Skin epidermis (tissue), 12 donors: Measurements from ENCODE around the gene ZSCAN21.

ENCODE experiments used
- H3K27ac ChIP-seq, 21 experiments: fragments of 200-600 bp; sonication (generic) in 11 of 21; one replicate each; pipeline ENCODE4 v1.5.0; 2020; ENCODE audit warnings: mild to moderate bottlenecking in 3 of 21, inconsistent platforms in 2 of 21, moderate library complexity in 2 of 21
- H3K4me3 ChIP-seq, 7 experiments: fragments of 200-600 bp; sonication (generic) in 2 of 7; one replicate each; pipeline ENCODE4 v1.5.0; 2020; ENCODE audit warnings: inconsistent platforms in 2 of 7, mild to moderate bottlenecking in 2 of 7, moderate library complexity in 1 of 7

Gene ZSCAN21

DNA sequence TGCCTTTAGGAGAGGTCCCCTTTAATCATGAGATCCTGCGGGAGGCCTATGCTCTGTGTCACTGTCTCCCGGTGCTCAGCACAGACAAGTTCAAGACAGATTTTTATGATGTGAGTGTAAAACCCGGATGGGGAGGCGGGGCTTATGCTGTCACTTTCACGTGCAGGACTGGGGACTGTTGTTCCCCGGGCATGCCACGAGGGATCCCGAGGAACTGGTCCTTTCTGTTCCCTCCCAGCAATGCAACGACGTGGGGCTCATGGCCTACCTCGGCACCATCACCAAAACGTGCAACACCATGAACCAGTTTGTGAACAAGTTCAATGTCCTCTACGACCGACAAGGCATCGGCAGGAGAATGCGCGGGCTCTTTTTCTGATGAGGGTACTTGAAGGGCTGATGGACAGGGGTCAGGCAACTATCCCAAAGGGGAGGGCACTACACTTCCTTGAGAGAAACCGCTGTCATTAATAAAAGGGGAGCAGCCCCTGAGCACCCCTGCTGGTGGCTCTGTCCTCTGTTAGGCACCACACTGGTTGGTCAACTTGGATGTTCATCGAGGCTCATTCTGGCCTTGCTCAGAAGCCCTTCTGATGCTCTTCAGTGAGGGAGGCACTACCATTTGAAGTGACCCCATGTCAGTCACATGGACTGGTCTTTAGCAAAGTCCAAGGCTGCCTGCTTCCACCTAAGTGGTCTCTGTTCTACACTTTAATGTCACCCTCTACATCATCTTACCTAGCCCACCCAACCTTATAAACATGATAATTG lies 42.0 kb downstream of the ZSCAN21 start:
- Histone ChIP-seq H3K27ac (no peak overlapping the region), H3K4me3 (no peak overlapping the region)

DNA sequence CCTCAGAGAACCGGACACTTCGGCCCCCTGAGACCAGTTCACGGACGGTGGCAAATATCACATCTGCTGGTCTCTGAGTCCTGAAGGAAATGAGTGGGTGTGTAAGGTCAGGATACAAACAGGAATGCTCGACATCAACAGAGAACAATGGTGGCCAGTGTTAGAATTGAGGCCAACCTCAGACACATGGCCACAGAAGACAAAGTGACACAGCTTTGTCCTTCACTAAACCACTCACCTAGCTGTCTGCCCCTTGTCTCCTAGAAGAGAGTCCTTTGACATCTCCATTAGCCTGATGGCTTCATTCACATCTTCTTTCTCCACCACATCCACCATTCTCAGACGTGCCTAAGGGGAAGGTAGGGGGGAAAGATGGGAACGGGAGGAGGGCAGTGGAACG lies 43.5 kb downstream of the ZSCAN21 start:
- H3K4me3 ChIP-seq, result no peak overlapping the region
- peak overlapping the region in 1 of 21 experiments; percentile 50 for H3K27ac ChIP-seq

DNA sequence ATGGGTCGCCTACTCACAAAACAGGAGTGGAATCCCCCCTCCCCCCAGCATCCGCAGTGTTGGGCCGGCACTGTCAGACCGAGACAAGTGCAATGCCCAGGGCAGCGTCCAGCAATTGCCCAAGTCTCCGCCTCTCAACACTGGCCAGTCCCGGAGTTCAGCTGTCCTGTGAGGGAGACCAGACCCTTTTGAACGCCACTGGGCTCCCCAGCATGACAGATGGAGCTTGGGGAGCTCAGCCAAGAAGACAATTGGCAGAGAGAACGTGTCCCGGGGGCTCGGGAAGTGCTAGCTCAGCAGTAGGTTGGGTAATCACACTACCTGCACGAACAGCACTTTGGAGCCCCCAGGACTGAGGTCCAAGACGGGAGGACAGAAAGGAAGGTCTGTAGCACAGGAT lies 43.9 kb downstream of the ZSCAN21 start:
- Histone ChIP-seq H3K27ac (peak overlapping the region in 1 of 21 experiments; percentile 50), H3K4me3 (no peak overlapping the region)

DNA sequence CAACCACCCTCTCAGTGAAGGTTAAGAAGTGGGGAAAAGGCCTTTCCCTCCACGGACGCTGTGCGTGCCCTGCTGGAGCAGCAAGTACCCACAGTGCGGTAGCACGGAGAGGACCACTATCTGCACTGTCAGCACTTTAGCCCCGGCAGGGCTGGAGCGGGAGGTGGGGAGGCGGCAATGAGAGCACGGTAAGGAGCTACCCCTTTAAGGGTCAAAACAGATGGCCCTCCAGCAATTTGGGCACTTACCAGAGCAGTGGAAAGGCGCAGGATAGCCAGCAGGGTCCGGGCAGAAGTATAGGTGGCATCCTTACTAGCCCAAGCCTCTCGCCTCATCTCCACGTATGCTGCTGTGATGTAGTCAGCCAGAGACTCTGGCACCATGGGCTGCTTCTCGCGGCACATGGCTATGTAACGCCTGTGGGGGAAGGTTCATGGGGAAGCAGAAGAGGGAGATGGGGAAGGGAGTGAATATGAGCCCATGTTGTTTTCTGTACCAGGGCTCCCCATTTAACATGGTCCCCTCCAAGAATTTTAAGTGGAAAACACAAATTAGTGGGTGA lies 44.4 kb downstream of the ZSCAN21 start:
- no peak overlapping the region for H3K4me3 ChIP-seq
- H3K27ac ChIP-seq, result peak overlapping the region in 1 of 21 experiments; percentile 50

DNA sequence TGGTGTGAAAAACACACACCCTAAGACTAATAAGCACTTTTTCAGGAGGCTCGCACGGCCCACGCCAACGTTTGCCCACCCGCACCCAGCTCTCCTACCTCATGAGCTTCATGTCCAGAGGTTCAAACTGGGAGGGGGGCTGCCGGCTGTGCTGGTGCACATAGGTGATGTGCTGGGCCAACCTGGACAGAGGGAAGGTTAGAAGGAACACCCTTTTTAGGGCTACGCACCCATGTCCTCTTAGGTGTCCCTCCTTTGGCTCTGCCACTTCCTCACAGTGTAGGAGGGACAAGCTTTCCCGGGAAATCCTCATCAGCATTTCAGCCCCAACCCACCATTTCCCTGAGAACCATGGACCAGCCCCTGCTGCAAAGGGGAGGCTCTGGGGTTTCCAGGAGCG lies 45.7 kb downstream of the ZSCAN21 start:
- Histone ChIP-seq H3K4me3 (no peak overlapping the region), H3K27ac (no peak overlapping the region)

DNA sequence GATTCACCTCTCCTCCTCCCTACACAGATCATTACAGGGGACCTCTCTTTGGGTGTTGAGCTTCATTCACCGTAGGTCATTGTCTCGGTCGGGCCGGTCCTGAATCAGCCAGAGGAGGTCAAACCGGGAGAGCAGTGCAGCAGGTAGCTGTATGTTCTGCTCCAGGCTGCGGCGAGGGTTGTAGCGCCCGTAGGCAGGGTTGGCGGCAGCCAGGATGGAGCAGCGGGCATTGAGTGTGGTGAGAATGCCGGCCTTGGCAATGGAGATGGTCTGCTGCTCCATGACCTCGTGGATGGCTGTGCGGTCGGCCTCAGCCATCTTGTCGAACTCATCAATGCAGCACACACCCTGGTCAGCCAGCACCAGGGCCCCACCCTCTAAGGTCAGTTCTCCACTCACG lies 46.1 kb downstream of the ZSCAN21 start:
- Histone ChIP-seq H3K4me3 (no peak overlapping the region), H3K27ac (no peak overlapping the region)

DNA sequence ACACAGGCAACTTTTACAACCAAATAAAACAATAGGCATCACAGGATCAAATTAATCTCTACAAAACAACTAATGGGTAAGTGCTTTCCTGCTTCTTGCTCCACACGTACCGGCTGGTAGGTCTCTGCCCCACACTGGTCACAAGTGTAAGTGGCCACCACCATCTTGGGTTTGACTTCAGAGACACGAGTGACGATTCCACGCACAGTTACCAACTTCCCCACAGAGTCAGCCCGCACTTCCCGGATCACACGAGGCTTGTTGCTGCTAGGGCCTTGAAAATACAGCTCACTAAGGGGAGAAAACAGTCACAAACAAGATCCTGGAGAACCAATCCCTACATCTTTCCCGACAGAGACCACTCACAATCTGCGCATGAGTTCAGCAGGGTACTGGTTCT lies 49.3 kb downstream of the ZSCAN21 start:
- Histone ChIP-seq H3K27ac (peak overlapping the region in 2 of 21 experiments; percentile 91 to 97), H3K4me3 (peak overlapping the region in 2 of 7 experiments; percentile 46 to 98)

DNA sequence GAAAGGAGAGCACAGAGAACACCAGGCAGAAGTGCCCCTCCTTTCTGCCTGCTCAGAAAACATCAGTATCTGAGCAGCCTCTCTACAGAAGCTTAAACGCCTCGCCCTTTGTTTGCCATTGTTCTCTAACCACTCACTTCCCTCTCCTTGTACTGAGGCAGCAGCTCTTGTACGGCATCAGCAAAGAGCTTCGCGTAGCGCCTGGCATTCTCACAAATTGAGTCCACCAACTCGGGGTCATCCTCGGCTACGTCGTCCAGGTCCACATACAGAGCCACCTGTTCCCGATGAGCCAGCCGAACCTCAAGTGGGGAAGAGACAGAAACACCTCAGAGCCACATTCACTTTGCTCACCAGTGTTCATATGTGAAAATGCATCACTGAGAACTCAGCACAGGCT lies 49.9 kb downstream of the ZSCAN21 start:
- peak overlapping the region in 18 of 21 experiments; percentile 79 to 97 (median 94) for H3K27ac ChIP-seq
- H3K4me3 ChIP-seq, result peak overlapping the region; percentile 46 to 98 (median 85)

DNA sequence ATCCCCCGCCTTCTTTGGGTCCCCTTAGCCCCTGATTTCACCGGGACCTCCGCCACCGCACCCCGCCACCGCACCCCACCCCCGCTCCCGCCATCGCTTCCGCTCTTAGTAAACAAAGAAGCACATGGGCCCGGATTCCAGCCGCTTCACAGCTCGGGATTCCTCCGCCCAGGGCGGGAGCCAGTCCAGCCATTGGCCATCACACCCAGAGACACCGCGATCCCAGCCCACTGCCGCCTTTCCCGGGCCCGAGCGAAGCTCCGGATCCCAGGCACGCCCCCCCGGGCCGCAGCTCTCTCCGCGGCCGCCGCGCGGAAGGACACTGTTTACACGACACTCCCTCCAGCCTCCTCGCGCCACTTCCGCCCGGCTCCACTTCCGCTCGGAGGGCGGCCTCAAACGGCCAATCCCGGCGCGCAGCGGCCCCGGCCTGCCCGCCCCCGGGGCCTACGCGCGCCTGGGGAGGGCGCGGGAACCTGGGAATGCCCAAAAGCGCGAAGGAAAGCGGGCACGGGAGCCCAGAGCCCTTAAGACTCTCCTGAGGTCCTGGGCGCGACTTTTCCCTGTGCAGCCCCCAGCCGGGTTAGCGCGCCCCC lies 50.9 kb downstream of the ZSCAN21 start:
- Histone ChIP-seq H3K4me3 (peak overlapping the region; percentile 46 to 98 (median 85)), H3K27ac (peak overlapping the region; percentile 61 to 97 (median 93))

DNA sequence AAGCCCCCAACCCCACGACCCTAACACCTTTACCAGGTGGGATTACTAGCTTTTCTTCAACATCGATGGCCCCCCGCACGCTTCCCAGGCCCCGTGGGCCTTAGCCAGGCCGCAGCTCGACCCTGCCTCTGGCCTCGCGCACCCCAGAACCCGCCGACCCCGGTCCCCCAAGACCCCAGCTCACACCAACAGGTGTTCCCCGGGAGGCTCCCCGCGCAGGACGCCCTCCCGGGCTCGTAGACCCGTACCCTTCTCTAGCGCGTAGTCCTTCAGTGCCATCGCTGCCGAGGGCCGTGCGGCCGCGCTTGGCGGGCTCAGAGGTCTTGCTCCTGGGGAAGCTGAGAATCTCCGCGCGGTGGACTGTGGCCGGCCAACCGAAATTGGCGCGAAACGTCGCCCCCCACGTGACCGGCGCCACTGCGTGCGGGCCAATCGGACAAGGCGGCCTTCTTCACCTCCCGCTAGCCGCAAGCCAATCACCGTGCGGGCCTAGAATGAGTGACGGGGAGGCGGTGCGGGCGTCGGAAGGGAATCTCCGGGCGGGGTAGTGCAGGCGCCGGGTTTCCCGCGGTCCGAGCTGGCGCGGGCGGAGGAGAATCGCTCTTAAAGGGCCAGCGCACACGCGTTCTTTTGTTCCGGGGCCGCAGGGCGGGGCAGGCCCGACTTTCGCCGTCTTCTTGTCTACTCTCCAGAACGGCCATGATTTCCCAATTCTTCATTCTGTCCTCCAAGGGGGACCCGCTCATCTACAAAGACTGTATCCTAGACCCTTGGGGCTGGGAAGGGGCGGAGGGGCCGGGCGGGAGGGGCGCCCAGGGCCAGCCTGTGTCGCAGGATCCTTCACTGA lies 51.7 kb downstream of the ZSCAN21 start, which contains the start of the genes AP4M1 and MCM7:
AP4M1 (plus strand) TSS at position 628 of the 847 bp plus-strand sequence; CDS start at position 700, 72 bp downstream.
MCM7 (minus strand) TSS at position 382 of the 847 bp plus-strand sequence; CDS start at position 279, 103 bp downstream.
- peak within 1 kb of the TSS; percentile 46 to 98 (median 85) for H3K4me3 ChIP-seq
- H3K27ac ChIP-seq, result peak within 1 kb of the TSS; percentile 68 to 97 (median 93)

DNA sequence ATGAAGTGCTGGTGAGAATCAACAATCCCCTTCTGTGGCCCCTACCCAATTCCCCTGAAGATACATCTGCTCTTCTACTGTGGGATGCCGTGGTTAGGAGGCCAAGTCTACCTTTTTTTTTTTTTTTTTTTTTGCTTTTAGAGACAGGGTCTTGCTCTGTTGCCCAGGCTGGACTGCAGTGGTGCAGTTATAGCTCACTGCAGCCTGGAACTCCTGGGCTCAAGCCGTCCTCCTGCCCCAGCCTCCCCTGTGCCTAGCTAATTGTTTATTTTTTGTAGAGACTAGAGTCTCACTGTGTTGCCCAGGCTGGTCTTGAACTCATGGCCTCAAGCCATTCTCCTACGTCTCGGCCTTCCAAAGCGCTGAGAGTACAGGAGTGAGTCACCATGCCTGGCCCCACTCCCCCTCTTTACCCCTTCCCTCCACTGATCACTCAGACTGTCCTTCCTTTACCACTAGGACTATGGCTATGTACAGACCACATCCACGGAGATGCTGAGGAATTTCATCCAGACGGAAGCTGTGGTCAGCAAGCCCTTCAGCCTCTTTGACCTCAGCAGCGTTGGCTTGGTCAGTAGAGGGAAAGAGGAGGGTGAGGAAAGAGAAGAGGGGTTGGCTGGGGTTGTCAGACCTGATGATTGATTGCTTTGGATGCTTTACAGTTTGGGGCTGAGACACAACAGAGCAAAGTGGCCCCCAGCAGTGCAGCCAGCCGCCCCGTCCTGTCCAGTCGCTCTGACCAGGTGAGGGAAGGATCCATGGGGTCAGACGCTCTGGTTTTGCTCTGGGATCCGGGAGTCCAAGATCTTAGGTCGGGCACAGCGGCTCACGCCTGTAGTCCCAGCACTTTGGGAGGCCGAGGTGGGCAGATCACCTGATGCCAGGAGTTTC lies 53.6 kb downstream of the ZSCAN21 start:
- no peak overlapping the region for H3K4me3 ChIP-seq
- H3K27ac ChIP-seq, result peak overlapping the region in 4 of 21 experiments; percentile 93 to 96 (median 94)

DNA sequence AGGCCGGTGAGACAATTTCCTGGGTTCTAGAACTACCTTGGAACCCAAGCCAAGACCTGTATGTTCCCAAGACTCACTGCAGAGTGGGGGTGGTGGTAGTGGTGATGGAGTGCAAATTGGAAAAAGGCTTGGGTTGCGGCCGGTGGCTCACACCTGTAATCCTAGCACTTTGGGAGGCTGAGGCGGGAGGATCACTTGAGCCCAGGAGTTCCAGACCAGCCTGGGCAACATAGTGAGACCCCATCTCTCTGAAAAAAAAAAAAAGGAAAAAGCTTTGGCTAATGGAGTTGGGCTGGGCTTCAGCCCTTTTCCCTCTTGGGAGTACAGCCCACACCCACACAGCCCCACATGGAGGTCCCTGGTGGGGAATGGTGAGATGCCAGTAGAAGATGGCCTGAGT lies 56.0 kb downstream of the ZSCAN21 start:
- Histone ChIP-seq H3K4me3 (no peak overlapping the region), H3K27ac (no peak overlapping the region)

DNA sequence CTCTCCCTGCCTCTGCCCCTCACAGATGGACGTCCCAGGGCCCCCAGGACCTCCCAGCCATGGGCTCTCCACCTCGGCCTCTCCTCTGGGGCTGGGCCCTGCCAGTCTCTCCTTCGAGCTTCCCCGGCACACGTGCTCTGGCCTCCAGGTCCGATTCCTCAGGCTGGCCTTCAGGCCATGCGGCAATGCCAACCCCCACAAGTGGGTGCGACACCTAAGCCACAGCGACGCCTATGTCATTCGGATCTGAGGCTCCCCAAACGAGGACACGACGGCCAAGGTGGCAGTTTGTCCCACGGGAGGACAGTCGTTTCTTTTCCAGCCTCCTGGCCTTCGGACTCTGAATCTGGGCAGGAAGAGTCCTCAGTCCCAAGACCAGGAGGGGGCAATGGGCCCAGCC lies 57.1 kb downstream of the ZSCAN21 start:
- H3K27ac ChIP-seq, result no peak overlapping the region
- no peak overlapping the region for H3K4me3 ChIP-seq

DNA sequence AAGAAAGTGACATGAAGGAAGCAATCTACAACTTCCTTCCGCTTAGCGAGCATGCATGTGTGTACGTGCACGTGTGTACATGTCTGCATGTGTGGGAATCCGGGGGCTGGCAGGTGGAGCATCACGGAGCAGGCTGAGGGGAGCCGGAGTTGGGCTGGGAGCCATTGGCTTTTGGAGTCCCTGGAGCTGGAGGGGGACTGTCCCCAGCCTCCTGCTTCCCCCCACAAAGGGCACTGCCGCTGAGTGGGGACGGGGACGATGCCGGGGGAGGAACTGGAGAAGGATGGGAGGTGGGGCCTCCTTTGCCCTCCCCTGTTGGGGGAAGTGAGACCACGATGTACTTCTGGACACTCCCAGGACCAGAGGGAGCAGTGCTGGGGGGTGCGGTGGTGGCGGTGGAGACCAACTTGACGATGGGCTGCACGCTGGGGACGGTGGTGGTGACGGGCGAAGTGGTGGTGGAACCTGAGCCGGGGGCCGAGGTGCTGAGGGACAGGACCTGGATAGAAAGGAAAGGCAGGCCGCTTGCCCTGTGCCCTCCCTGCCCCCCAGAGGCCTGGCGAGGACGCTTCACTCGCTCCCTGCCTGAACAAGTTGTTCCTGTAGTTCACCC lies 57.7 kb downstream of the ZSCAN21 start:
- Histone ChIP-seq H3K27ac (no peak overlapping the region), H3K4me3 (no peak overlapping the region)

DNA sequence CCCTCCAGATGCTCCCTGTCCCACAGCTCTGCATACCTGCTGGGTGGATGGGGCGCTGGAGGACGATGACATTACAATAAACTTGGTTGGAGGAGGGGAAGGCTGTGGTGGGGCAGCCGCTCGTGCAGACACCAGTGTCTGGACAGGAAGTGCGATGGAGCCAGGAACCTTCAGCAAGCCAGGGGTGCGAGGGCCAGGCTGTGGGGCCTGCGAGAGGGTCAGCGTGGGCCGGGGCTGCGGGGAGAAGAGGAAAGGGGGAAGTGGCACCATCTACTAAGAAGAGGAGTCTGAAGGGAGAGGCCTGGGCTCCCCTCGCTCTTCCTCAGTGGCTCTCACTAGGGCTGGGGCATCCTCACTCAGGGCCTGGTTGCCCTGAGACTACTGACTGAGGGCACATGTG lies 58.3 kb downstream of the ZSCAN21 start:
- Histone ChIP-seq H3K4me3 (no peak overlapping the region), H3K27ac (no peak overlapping the region)

DNA sequence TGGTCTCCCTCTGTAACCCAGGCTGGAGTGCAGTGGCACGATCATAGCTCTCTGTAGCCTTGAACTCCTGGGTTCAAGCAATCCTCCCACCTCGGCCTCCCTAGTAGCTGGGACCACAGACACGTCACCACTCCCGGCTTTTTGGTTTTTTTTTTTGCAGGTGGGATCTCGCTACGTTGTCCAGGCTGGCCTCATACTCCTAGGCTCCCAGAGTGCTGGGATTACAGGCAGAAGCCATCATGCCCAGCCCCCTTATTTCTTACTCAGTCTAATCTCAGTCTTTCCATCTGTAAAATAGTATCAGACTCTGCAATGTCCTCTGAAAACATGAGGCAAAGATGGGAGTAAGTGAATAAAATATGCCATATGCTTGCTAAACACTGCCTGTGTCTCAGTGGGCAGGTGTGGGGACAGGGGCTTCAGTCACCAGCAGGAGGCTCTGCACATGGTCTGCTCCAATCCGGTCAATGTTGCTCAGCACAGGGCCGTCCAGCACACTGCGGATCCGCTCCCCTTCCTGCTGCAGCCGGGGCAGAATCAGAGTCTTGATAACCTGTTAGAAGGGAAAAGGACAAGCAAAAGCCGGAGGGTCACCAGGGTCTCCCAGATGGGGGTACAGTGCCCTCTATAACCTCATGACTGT lies 60.1 kb downstream of the ZSCAN21 start:
- H3K4me3 ChIP-seq, result no peak overlapping the region
- H3K27ac ChIP-seq, result no peak overlapping the region

DNA sequence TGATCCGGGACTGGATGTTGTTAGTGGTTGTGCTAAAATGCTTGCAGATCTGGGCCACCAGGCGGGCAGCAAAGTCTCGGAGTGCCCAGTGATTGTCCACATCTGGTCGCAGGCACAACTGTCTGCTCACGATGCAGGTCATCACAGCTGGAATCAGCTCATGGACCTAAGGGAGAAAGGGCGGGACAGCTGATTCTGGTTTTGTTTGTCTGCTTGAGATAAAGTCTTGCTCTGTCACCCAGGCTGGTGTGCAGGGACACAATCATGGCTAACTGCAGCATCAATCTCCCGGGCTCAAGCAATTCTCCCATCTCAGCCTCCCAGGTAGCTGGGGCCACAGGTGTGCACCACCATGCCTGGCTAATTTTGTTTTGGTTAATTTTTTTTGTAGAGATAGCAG lies 61.6 kb downstream of the ZSCAN21 start:
- H3K27ac ChIP-seq, result no peak overlapping the region

DNA sequence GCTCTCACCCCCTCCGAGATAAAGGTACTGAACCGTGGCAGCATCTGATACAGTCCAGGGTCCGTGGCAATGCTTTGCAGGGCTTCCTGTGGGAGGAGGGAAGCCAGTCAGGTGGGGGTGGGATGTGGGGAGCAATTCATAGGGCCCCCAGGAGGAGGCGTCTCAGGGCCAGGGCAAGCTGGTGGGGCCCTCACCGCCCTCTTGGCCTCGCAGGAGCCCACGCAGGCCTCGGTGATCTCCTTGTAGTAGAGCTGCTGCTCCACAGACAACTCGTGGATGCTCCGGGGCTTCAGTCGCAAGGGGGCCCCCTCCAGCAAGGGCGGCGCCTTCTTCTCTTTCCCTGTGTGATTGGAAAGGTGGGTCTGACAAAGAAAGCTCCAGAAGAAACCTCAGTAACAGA lies 62.3 kb downstream of the ZSCAN21 start:
- H3K27ac ChIP-seq, result no peak overlapping the region
- H3K4me3 ChIP-seq, result no peak overlapping the region

More for the DNA sequence above, 61.6 kb downstream of the ZSCAN21 start:
- H3K4me3 ChIP-seq, result no peak overlapping the region
